ENCODE results near the gene DLG2. TPM values are rescaled to one million over a fixed set of nuclear protein-coding genes. Genes with fewer than 3 reads are reported as not detected.

DLG2 gene
- total and polyA plus RNA-seq, 2 of the 8 experiments (the other 6 are each of a cell fraction or from before 2014, with no cell fraction given): 1.7 to 14.3 TPM

GRCh38 chr11:85603220-85603619 is 23.9 kb downstream of the DLG2 start:
- Histone ChIP-seq H2BK20ac (ENCODE audit: low read length) (no peak overlapping the region), H4K91ac (replicated peaks; ENCODE audit: insufficient read length, low read length) (no peak overlapping the region), H3K4me2 (ENCODE audit: insufficient read depth in 1 of 2, low read depth in 2 of 2, low read length in 2 of 2) (no peak overlapping the region), H3K79me2 (ENCODE audit: control insufficient read depth in 1 of 2, insufficient read depth in 2 of 2, low read length in 2 of 2) (no peaks in the 10 kb centered on the region), H3K27ac (ENCODE audit: low read depth, low read length) (no peak overlapping the region), H3K9me3 (ENCODE audit: insufficient read depth in 2 of 2, low read depth in 1 of 2, low read length in 1 of 2) (0 out of 4 replicates have a peak, but pooled peaks cover 0 to 2% of the 10 kb centered on the region in 2 experiments), H4K8ac (ENCODE audit: extremely low read depth, insufficient read depth, low read length) (no peak overlapping the region), H2BK15ac (ENCODE audit: low read length) (no peak overlapping the region), H2BK12ac (ENCODE audit: low read depth, low read length) (no peak overlapping the region), H4K5ac (ENCODE audit: insufficient read length, low read depth, low read length) (no peak overlapping the region), H3K36me3 (ENCODE audit: control insufficient read depth in 2 of 4, insufficient read depth in 4 of 4, low read length in 3 of 4) (no peaks in the 10 kb centered on the region), H3K4me1 (replicated peaks in 1 of 4; ENCODE audit: control insufficient read depth in 3 of 4, insufficient read depth in 4 of 4, low read length in 3 of 4) (peaks cover 0 to 3% (median 1%) of the 10 kb centered on the region in 4 experiments; a peak in 3 of 7 replicates), H3K18ac (ENCODE audit: extremely low read depth, low read length) (no peak overlapping the region), H3K4me3 (ENCODE audit: extremely low read depth in 1 of 4, insufficient read depth in 2 of 4, low read depth in 3 of 4, low read length in 4 of 4) (no peak overlapping the region), H3K56ac (replicated peaks; ENCODE audit: insufficient read length, low read depth, low read length) (no peak overlapping the region), H2BK120ac (replicated peaks; ENCODE audit: low read depth, low read length) (no peak overlapping the region), H3K79me1 (ENCODE audit: low read depth, low read length) (no peaks in the 10 kb centered on the region), H2AK5ac (ENCODE audit: low read depth, low read length) (no peak overlapping the region), H3K14ac (ENCODE audit: insufficient read length) (no peak overlapping the region), H3K23me2 (ENCODE audit: low read depth, low read length) (peaks cover 3% of the 10 kb centered on the region; the same call in 1 of the 2 replicates), H2BK5ac (ENCODE audit: low read depth, low read length) (no peak overlapping the region), H3K9ac (replicated peaks in 1 of 4; ENCODE audit: extremely low read depth in 1 of 4, low read depth in 3 of 4, low read length in 3 of 4) (no peak overlapping the region), H2AFZ (ENCODE audit: low read length) (no peak overlapping the region), H3K27me3 (replicated peaks in 1 of 4; ENCODE audit: control insufficient read depth in 3 of 4, extremely low read depth in 1 of 4, insufficient read depth in 3 of 4, low read length in 3 of 4) (no peaks in the 10 kb centered on the region), H3K23ac (ENCODE audit: insufficient read length) (no peak overlapping the region), H3K4ac (replicated peaks; ENCODE audit: insufficient read length, low read depth, low read length) (no peak overlapping the region), H4K20me1 (replicated peaks in 1 of 2; ENCODE audit: control insufficient read depth in 1 of 2, insufficient read depth in 2 of 2, low read length in 2 of 2) (no peaks in the 10 kb centered on the region)
- DNase-seq (ENCODE audit: low read depth in 1 of 2, low spot score in 2 of 2): no peak
- ChIA-PET CTCF (ENCODE audit: partially characterized antibody) (interaction anchor here (1.5 kb wide), 1 partner anchor 17 kb away, joined by 4 read pairs; no protein-coding TSS in a partner anchor), POLR2A (ENCODE audit: partially characterized antibody) (no interaction called here)
- FAIRE-seq: no peak
- 88% methylated on average over 4 of the region's 4 CpGs; no CpG with 5 or more reads in 1 of the 2 experiments for WGBS, 2 experiments (ENCODE audit: extremely low coverage in 1 of 2, insufficient coverage in 1 of 2, insufficient read length in 1 of 2, insufficient replicate concordance in 2 of 2, low coverage in 1 of 2, low lambda C conversion rate in 2 of 2, missing lambda C conversion rate in 1 of 2)
- TF ChIP-seq EZH2 (IDR thresholded peaks at IDR 0.05; ENCODE audit: low read depth, low read length, severe bottlenecking) (no peak), TEAD4 (IDR thresholded peaks at IDR 0.05; ENCODE audit: low read depth, low read length) (no peak), TBP (IDR thresholded peaks at IDR 0.05; ENCODE audit: low read depth, low read length) (no peak), ATF2 (IDR thresholded peaks at IDR 0.05; ENCODE audit: low read length) (no peak), SAP30 (IDR thresholded peaks at IDR 0.05; ENCODE audit: insufficient read depth, insufficient replicate concordance, low read length) (no peak), SP4 (IDR thresholded peaks at IDR 0.05; ENCODE audit: low read length) (no peak)
